Measurements from ENCODE around the gene CLCN5.

The CLCN5 gene

DNA sequence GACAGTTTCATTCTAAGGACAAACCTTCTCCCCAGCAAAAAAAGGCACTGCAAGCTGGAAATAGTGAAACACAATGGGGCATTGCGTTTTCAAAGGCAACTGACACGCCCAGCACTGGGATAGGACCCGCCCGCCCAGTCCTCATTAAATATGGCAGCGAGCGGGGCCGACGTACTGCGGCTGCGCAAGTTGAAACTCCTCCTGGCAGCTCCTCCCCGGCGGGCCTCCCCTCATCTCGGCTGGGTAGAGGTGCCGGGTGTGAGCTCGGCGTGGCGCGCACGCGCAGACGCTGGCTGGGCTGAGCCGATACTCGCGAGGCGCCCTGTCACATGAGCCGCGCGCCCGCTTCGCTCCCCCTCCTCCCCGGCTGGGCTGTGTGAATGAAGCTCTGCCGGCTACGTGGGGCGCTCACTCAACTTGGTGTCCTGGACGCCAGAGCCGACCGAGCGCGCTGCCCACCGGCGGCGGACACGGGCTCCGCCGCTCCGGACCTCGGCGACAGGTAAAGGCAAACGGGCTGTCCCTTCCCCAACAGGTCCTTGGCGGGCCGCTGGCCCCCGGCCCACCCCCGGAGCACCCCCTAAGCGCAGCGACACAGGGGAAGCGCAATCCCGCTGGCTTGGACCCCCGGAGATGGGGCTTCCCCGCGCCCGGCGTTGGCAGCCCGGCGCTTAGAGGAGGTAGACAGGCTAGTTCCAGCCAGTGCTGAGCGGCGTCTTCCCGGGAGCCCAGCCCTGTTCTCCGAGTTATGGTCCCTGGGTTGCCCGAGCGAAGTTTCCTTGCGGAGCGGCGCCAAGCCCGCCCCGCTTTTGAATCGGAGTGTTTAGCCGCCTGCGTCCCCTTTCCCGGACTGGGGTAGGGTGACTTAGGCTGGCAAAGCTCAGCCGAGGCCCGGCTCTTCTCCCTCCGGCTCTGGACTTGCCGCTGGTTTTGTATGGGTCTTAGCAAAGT, at the start of gene CLCN5:
CLCN5 (plus strand) TSS at position 306 of the 951 bp plus-strand sequence. CDS start 2,703 bp downstream, outside the sequence.
- DNase-seq, result peak; percentile 68

DNA sequence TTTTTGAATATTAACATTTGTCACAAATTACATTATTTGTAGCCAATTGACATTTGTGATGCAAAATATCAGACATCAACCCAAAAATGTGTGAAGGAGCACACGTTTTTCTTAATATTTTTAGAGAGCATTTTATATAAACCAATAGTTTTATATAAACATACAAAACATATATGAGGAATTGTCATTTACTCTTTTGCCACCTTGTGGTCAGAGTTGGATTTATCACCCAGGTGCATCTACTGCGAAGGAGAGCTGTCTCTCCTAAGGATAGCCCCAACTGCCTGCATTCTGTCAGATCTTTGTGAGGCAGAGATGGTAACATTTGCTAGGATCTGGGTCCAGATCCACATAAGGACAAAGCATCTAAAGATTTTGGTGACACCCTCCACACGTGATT, 45.6 kb upstream of the CLCN5 start:
- no peak for DNase-seq

DNA sequence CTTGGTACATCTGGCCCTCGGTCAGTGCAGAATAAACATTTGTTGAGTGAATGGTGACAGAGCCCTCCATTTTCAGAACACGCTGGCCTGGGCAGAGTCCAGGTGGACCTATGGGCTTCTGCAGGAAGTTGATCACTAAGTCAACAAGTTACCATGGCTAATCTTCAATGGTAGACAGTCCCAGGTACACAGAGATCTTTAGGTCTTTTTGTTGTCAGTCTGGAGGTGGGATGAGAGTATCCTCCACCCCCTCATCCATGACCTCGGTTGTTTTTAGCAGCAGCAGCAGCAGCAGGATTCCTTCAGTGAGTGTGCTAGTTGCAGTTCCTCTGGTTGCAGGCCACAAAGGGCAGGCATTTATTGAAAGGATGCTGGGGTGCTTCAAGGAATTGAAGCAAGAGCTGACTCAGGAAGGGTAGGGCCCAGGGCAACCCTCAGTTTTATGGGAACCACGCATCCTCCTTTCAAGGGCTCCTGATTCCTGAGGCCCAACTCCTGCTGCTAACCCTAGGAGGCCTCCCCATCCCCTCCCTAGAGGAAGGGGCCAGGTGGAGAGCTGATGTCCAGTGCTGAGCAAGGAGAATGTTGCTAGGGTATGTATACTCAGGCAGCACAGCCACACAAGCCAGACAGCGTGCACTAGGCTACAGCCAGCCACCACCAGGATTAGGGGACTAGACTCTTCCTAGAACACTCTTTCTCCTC, 44.8 kb upstream of the CLCN5 start:
- DNase-seq, result no peak

DNA sequence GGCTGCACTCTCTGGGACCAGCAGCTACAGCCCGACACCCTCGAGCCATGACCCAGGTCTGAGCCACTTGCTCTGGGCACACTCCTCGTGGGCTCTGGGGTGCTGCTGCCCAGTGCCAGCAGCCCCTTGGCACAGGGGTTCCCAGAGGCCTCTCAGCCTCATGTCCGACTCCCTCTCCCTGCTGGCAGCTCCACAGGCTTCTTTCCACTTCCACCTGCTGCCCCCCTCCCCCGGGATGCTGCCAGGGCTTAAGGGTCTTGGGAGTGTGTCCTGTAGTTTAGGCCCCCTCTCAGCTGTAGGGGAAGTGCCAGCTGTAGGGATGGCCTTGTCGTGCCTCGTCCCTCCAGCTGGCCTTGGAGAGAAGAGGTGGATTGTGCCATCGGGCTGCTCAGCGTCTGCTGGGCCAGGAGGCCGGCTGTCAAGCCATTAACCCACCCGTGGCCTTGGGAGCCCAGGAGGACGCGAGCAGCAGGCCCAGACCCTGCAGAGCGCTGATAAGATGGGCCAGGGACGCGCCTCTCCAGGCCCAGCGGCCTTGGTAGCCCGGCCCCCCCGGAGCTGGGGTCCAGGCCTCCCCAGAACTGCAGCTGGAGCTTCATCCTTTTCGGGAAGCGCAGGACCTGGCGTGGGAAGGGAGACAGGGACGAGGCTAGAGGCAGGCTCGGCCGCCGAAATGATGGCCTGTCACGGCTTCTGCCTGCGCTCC, 44.1 kb upstream of the CLCN5 start:
- no peak for DNase-seq

DNA sequence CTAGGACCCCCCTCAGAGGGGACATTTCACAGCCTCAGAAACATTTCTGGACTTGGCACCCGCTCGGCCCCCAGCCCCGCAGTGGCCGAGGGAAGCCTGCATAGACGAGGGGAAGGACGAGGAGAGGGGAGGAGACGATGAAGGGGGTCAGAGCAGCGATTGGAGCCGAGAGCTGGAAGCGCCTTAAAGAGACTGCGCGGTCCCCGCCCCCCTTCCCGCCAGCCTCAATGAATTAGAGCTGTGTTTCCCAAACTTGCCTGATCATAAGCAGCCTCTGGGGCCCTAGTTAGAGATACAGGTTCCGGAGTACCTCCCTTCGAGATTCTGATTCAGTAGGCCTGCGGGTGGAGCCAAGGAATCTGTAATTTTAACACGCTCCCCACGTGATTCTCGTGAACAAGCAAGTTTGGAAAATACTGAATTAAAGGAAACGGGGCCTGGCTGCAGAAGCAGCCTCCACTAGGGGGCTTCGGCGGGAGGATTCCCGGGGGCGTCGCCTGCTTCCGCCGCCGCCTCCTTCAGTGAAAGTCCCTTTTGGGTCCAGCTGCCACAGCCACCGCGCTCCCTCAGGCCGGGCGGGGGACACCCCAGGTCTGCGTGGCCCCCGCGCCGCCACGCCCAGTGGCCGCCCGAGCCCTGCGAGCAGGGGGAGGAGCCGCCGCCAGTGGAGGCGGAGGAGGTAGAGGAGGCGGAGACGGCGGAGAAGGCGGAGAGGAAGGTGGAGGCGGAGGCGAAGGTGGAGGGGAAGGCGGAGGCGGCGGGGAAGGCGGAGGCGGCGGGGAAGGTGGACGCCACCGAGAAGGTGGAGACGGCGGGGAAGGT, 43.4 kb upstream of the CLCN5 start, which contains the start of gene USP27X:
USP27X (plus strand) TSS at position 651 of the 822 bp plus-strand sequence. CDS start 824 bp downstream, outside the sequence.
- DNase-seq, result no peak

DNA sequence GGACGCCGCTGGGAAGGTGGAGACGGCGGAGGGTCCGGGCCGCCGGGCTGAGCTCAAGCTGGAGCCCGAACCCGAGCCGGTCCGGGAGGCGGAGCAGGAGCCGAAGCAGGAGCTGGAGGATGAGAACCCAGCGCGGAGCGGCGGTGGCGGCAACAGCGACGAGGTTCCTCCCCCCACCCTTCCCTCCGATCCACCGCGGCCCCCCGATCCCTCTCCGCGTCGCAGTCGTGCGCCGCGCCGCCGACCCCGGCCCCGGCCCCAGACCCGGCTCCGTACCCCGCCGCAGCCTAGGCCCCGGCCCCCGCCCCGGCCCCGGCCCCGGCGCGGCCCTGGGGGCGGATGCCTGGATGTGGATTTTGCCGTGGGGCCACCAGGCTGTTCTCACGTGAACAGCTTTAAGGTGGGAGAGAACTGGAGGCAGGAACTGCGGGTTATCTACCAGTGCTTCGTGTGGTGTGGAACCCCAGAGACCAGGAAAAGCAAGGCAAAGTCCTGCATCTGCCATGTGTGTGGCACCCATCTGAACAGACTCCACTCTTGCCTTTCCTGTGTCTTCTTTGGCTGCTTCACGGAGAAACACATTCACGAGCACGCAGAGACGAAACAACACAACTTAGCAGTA, 42.6 kb upstream of the CLCN5 start:
- no peak for DNase-seq

DNA sequence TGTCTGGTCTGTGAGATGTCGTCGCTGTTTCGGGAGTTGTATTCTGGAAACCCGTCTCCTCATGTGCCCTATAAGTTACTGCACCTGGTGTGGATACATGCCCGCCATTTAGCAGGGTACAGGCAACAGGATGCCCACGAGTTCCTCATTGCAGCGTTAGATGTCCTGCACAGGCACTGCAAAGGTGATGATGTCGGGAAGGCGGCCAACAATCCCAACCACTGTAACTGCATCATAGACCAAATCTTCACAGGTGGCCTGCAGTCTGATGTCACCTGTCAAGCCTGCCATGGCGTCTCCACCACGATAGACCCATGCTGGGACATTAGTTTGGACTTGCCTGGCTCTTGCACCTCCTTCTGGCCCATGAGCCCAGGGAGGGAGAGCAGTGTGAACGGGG, 41.7 kb upstream of the CLCN5 start:
- DNase-seq, result no peak

DNA sequence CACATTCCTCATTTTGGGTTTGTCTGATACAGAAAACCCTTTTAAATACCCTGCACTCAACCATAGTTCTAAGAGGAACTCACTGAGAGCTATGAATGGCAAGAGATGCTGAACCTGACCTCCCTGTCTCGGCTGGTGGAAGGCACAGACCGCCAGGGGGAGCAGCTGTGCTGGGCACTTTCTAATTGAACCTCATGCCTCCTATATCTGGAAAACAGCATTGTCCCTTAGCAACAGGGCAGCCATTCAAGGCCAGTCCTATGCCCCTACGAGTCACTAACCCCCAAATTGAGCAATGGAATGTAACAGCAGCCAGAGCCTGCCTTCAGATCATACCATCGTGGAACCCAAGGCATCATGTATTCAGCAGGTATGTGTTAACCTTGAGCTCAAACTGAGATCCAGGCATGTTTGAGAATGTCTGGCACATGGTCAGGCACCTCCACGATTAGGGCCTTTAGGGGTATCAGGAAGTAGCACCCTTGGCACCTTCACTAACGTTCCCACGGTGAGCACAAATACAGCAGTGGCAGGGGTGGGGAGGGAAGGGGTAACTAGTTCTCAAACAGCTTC, 38.0 kb upstream of the CLCN5 start:
- no peak for DNase-seq

DNA sequence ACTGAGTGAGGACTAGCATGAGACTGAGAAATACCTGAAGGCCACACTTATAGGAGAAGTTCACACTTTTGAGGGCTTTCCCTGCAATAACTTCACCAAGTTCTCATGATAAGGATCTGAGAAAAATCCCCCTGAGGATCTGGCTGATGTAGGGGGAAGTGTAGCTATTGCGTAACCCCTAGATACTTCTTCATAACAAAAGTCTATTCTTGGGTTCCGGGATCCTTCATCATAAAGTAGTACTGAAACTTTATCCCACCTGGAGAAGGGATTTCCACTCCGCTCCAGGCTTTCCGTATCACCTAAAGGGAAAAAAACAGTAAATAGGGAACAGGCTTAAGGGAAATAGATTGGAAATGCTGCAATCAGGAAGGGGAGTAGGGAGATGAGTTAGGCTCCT, 29.9 kb upstream of the CLCN5 start:
- no peak for DNase-seq

DNA sequence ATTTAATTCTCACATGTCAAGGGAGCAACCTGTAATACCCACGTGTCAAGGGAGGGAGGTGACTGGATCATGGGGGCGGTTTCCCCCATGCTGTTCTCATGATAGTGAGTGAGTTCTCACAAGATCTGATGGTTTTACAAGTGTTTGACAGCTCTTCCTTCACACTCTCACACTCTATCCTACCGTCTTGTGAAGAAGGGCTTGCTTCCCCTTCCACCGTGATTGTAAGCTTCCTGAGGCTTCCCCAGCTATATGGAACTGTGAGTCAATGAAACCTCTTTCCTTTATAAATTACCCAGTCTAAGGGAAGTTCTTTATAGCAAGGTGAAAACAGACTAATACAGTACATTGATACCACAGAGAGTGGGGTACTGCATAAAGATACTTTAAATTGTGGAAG, 25.4 kb upstream of the CLCN5 start:
- no peak for DNase-seq

DNA sequence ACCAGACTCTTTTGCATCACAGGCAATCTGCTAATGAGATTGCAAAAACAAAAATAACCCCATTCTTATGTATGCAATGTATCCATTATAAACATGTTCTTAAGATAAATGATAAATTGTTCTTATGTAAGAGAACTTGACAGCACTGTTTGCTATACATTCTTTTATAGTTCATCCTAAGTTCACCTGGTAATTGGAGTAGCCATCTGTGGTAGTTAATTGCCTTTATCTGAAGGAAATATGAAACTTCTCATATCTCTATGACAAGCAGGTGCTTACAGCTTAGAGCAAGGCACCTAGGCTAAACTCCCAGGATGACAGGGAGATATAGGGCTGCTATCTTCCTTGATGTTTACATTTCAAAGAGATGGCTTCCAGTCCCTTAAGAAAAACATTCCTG, 21.3 kb upstream of the CLCN5 start:
- no peak for DNase-seq

DNA sequence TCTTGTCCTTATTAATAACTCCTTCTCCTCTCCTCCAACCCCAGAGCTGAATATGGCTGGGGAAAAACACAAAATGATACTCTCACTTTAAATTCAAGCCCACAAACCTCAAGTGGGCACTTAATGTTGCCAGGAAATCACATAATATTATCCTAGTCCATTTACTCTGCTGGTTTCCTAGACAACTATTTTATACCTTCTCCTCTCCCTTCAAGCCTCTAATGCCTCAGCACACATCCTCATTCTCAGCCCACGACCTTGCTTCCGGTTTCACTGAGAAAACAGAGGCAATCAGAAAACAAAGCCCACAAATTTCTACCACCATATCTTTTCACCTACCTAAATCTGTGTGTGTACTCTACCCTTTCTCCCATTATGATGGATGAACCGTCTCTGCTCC, 12.1 kb upstream of the CLCN5 start:
- DNase-seq, result no peak

DNA sequence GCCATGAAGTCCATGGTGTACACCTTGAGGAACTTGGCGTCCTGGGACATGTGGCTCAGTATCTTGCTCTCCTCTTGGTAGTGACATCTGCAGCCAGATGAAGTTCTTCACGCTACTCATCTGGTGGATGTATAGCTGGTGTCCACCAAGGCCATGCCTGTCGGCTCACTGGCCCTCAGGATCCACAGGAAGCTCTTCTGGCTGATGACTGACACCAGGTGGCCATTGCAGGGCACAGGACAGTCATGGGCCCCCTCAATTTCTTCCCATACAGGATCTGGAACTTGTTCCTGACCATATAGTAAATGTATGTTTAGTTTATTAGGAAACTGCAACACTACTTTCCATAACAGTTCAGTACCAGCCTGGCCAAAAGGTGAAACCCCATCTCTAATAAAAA, 10.3 kb upstream of the CLCN5 start:
- no peak for DNase-seq

DNA sequence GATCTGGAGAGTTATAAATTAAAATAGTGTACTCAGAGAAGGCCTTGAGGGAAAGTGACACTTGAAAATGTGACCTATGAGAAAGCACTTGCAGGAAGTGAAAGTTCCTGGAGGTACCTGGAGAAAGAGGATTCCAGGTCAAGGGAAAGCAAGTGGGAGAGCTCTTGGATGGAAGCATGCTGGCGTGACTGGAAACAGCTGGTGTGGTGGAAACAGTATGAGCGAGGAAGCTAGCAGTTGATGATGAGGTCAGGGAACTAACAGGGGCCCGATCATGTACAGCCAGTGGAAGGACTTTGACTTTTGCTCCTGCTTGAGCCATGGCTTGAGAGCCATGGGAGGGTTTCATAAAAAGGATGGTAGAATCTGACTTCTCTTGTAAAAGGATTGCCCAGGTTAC, 9.5 kb upstream of the CLCN5 start:
- no peak for DNase-seq

DNA sequence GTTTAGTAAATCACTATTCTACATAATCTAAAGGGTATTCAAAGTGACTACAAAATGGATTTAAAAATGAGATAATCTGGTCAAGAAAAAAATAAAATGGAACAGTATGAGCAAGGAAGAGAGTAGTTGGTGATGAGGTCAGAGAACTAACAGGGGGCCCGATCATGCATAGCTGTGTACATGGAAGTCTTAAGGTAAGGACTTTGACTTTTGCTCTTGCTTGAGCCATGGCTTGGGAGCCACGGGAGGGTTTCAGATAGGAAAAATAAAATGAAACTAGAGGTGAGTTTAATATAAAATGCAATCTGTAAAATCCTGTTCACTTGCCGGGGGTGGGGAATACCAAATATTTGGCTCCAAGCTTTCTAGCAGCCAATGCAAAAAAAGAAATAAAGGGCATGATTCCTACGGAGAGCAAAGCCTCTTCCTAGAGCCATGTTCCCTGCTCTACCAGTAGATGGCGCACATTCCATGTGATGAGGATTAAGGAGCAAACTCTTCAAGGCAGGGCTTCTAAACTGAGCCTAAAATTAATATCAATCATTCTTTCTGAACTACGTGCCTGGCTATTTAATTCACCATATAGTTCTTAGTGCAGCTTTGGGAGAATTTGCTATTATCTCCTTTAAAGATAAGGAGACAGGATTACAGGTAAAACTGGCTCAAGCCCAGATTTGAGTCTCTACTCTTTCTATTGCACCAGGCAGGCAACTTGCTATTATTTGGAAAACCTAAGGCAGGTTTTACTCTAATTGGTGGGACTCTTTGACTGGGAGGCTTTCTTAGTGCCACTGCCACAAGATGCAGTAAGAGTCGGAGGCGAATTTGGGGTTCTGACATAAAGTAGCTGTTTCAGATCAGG, 6.8 kb upstream of the CLCN5 start:
- no peak for DNase-seq

DNA sequence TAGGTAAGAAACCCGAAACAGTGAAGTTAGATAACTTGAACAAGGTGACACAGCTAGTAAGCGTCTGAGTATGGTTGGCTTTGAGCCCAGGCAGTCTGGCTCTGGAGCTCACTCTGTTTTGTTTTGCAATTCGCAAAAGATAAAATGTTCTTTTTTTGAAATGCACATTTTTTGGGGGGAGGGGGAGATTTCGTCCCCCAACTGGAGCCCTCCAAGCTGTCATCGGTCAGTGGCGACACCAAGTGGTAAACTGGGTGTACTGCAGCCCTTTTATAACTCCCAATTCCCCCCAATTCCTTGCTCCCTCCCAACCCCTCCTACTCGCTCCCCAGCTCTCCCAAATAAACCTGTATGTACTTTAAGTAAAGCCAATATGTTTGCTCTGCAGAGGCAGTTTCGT, 2.8 kb upstream of the CLCN5 start:
- DNase-seq, result no peak

DNA sequence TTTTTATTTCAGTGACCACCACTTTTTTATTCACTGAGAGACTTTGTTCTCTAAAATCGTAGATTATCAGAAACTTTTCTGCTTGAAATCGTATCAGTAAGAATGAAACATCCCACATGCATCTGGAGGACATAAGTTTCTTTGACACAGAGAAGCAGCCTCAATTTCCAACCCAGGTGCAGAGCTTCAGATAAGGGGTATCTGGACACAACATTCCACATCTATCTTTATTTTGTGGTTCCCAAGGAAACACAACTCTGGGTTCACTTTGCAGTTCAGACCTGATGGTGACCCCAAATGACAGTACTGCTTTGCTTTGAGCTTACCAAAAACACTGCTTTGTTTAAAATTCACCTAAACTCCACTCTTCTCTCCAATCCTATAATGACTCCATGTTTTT, 1.3 kb upstream of the CLCN5 start:
- no peak for DNase-seq

DNA sequence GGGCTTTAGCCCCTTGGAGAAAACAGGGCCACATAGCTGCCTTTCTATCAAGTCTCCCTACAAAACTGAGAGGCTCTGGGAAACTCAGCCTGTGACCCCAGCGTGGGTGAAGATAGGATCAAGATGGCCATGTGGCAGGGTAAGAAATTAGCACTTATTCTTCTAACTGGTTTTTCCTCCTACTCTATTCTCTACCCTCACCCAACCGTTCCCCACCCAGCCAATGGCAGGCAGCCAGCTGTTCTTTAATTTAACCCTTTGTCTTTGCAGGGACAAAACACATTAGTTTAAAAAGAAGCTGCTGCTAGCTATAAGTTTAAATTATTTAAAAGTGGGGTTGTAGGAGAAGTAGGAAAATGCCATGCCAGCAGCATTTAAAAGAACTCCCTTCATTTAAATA, 2.8 kb downstream of the CLCN5 start:
- no peak for DNase-seq

DNA sequence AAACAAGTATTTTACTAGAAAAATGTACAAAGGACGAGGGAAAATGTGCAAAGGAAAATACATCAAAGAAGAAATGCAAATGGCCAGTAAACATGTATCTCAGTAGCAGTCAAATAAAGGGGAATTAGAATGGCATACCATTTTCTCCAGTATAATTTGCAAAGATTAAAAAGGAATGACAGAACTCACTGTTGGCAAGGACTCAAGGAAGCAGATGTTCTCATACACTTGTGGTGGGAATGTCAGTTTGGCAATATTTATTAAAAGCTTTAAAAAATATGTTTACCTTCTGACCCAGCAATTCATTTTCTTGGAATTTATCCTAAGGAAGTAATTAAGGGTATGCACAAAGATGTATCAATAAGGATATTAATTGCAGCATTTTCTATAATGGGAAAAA, 7.6 kb downstream of the CLCN5 start:
- DNase-seq, result no peak

DNA sequence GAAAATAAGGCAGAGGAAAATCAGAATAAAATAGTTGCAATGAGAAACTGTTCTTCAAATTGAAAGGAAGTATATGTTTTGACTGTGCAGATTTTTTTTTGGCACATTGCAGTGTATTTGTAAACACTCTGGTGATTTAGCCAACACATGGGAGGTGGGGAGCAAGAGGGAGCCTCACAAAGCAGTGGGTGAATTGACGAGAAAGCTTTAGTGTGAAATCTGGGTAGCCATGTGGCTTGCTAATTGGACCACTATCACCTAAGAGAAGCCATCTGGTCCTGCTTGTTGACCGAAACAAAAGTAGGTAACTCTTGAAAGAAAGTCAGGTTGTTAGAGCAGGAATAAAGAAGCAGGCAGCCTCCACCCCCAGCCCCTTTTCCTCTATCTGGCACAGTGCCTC, 10.4 kb downstream of the CLCN5 start:
- DNase-seq, result no peak

DNA sequence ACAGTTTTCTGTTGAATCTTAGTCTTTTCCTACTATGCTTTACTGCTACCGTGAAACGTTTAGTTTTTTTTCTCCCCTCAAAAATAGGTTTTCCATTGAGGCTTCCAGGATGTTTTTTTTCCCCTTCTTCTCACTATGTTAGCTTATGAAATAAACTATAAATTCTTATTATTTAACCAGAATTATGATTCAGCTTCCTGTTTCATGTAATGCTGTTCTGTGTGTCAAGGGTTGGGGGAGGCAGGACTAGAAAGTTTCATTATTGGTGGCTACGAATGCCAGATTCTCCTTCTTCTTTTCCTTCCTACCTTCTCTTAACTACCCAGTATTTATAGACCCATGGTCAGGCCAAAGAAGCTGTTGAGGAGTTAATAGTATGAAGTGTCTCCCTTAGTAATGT, 11.8 kb downstream of the CLCN5 start:
- no peak for DNase-seq
